Kidney (tissue), 14 donors: ENCODE results near the gene GRM1. TPM values are rescaled to one million over a fixed set of nuclear protein-coding genes. Genes with fewer than 3 reads are reported as not detected.

Experiments used
- DNase-seq, 5 donors: peaks; one replicate each; pipeline ENCODE4 v3.0.0-alpha.2; 2013 to 2020
- FAIRE-seq: peaks from 2 replicates; lab custom pipeline; 2012; peaks lifted over from hg19 to GRCh38; lab: Jason Lieb, UNC
- H3K27ac ChIP-seq, 2 donors: one replicate each; pipeline ENCODE4 v1.7.0; 2013; ENCODE audit warnings: low read depth in 2 of 2, low read length in 2 of 2, inconsistent platforms in 1 of 2
- H3K27me3 ChIP-seq: one replicate; pipeline ENCODE4 v1.7.1; 2013; ENCODE audit warnings: low read length, inconsistent platforms; ENCODE audit not compliant: control insufficient read depth, insufficient read depth
- H3K36me3 ChIP-seq, 3 donors: one replicate each; pipeline versions ENCODE4 v1.7.0 to v1.7.1; 2013; ENCODE audit warnings: low read length in 3 of 3, control low read depth in 1 of 3, inconsistent platforms in 1 of 3; ENCODE audit not compliant: insufficient read depth in 3 of 3, control insufficient read depth in 2 of 3
- H3K4me1 ChIP-seq, 3 donors: one replicate each; pipeline versions ENCODE4 v1.7.0 to v1.7.1; 2013; ENCODE audit warnings: low read length in 3 of 3, inconsistent platforms in 1 of 3, low read depth in 1 of 3; ENCODE audit not compliant: control insufficient read depth in 2 of 3, insufficient read depth in 2 of 3
- H3K4me3 ChIP-seq, 3 donors: one replicate each; pipeline versions ENCODE4 v1.7.0 to v1.8.1; 2013; ENCODE audit warnings: low read length in 3 of 3, control low read depth in 1 of 3, inconsistent platforms in 1 of 3
- H3K9ac ChIP-seq, 3 donors: one replicate each; pipeline versions ENCODE4 v1.7.0 to v1.7.1; 2013; ENCODE audit warnings: low read length in 3 of 3, control low read depth in 1 of 3, inconsistent platforms in 1 of 3
- H3K9me3 ChIP-seq, 3 donors: one replicate each; pipeline versions ENCODE4 v1.7.0 to v1.7.1; 2013; ENCODE audit warnings: low read length in 3 of 3, control low read depth in 1 of 3, inconsistent platforms in 1 of 3; ENCODE audit not compliant: control insufficient read depth in 2 of 3, insufficient read depth in 1 of 3
- intact Hi-C: fragments of 100-400 bp; cut with DNase I; formaldehyde crosslinking; loops from one replicate; pipeline ENCODE4 v1.11.1; 2022
- polyA plus RNA-seq: library from polyadenylated mRNA; stranded (reverse); fragments of 350-450 nt; fragmentation: Illumina TruSeq; extraction: RNeasy Lipid Tissue Mini Kit (QIAGEN cat#74804); gene quantifications from one replicate; pipeline ENCODE4 v1.2.3, GENCODE V29; 2014; ENCODE audit warnings: low read depth, low replicate concordance; ENCODE audit not compliant: insufficient read depth
- total RNA-seq: library from RNA; stranded (reverse); fragmentation: NEBNext Ultra II Directional; extraction: Animal tissue kit (Norgen Biotek cat#: 25700); gene quantifications from one replicate; pipeline ENCODE4 v1.2.1, GENCODE V29; 2021
- TF ChIP-seq, protein P1 (sequence below): IDR thresholded peaks from 3 replicates; pipeline ENCODE4 v1.5.1; 2012; ENCODE audit warnings: mild to moderate bottlenecking, moderate library complexity, borderline replicate concordance; ENCODE audit not compliant: insufficient read depth; ENCODE audit errors: extremely low read depth
- donor health status: control.
- donor health status: control.
- donor health status: control.
- donor health status: control.
- donor health status: control.
- donor health status: DM: yes; HTN: yes; CAD: no.
- donor health status: Normal renal cell carcinoma (clear cell type).

The GRM1 gene
- total and polyA plus RNA-seq, 2 donors from 2014 or later: 0.19 to 0.82 TPM

GRCh38 chr6:146363838-146364607 lies 335.2 kb downstream of the GRM1 start:
- Histone ChIP-seq H3K27me3 (no peaks in the 10 kb centered on the region), H3K9ac (no peak overlapping the region), H3K27ac (no peak overlapping the region), H3K4me1 (no peaks in the 10 kb centered on the region), H3K4me3 (no peak overlapping the region), H3K9me3 (no peaks in the 10 kb centered on the region), H3K36me3 (no peaks in the 10 kb centered on the region)
- FAIRE-seq: no peak
- TF ChIP-seq, protein P1, sequence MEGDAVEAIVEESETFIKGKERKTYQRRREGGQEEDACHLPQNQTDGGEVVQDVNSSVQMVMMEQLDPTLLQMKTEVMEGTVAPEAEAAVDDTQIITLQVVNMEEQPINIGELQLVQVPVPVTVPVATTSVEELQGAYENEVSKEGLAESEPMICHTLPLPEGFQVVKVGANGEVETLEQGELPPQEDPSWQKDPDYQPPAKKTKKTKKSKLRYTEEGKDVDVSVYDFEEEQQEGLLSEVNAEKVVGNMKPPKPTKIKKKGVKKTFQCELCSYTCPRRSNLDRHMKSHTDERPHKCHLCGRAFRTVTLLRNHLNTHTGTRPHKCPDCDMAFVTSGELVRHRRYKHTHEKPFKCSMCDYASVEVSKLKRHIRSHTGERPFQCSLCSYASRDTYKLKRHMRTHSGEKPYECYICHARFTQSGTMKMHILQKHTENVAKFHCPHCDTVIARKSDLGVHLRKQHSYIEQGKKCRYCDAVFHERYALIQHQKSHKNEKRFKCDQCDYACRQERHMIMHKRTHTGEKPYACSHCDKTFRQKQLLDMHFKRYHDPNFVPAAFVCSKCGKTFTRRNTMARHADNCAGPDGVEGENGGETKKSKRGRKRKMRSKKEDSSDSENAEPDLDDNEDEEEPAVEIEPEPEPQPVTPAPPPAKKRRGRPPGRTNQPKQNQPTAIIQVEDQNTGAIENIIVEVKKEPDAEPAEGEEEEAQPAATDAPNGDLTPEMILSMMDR: no peak
- DNase-seq: no peak
- intact Hi-C loops: no loop called here

DNA sequence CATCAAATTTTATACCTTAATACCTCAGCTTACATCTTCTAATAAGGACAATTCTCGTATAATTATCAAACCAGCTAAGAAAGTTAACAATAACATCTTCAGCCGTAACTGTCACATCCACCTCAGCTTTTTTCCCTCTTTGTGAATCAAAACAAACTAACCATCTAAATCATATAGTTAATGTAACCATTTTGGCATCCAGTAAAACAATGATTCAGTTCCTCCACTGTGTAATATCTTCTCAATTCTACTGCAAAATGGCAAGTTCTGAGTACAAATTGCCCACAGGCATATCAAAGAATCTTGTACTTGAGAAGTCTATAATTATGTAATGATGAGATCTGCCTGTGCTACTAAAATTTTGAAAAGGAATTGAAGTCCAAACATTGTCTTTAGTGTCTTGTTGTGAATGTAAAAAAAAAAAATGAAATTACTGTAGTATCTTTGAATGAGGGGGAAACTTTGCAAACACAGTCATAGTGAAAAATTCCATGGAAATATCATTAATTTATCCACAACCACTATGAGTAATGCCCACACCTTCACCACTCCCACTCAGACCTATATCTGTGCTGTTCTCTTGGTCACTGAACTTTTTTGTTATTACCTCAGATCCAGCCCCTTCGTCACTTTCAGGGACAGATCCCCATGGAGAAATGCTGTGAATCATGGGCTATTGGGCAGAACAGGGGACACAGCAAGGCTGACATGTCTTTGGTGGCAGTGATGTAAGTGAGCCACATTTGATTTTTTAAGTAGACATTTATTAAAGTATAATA lies 336.1 kb downstream of the GRM1 start:
- intact Hi-C loops: no loop called here
- no peak overlapping the region for H3K9ac ChIP-seq
- no peaks in the 10 kb centered on the region for H3K4me1 ChIP-seq
- FAIRE-seq (no peak), DNase-seq (no peak)
- no peak overlapping the region for H3K27ac ChIP-seq
- no peak overlapping the region for H3K4me3 ChIP-seq
- H3K36me3 ChIP-seq: no peaks in the 10 kb centered on the region
- TF ChIP-seq, protein P1: no peak
- no peaks in the 10 kb centered on the region for H3K27me3 ChIP-seq
- no peaks in the 10 kb centered on the region for H3K9me3 ChIP-seq

GRCh38 chr6:146367061-146367460 lies 338.2 kb downstream of the GRM1 start:
- no peaks in the 10 kb centered on the region for H3K9me3 ChIP-seq
- intact Hi-C loops: no loop called here
- DNase-seq (no peak), FAIRE-seq (no peak)
- TF ChIP-seq, protein P1: no peak
- no peak overlapping the region for H3K27ac ChIP-seq
- H3K36me3 ChIP-seq: no peaks in the 10 kb centered on the region
- no peaks in the 10 kb centered on the region for H3K4me1 ChIP-seq
- H3K27me3 ChIP-seq: no peaks in the 10 kb centered on the region
- H3K4me3 ChIP-seq: no peak overlapping the region
- H3K9ac ChIP-seq: no peak overlapping the region
